ENCODE results near the gene ANXA2. TPM values are rescaled to one million over a fixed set of nuclear protein-coding genes. Genes with fewer than 3 reads are reported as not detected.

The ANXA2 gene
- total and polyA plus RNA-seq, 9 donors, result 118 to 910 (median 237) TPM

DNA sequence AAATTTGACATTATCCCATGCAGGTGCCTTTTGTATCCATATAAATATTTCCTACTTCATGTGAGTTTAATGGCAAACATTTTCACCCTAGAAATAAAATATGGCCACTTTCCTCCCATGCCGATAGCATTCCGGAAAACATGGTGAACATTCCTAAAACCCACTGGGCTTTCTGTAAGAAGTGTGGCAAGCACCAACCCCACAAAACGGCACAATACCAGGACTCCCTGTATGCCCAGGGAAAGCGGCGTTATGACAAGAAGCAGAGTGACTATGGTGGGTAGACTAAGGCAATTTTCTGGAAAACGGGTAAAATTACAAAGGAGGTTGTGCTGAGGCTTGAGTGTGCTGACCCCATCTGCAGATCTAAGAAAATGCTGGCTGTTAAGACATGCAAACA, 7.6 kb downstream of the ANXA2 start:
- no peaks in the 10 kb centered on the region for H3K36me3 ChIP-seq
- no peaks in the 10 kb centered on the region for H3K27me3 ChIP-seq
- no peak for DNase-seq
- TF ChIP-seq POLR2A (IDR thresholded peaks at IDR 0.05) (no peak), CTCF (IDR thresholded peaks at IDR 0.05) (no peak), EP300 (IDR thresholded peaks at IDR 0.05) (no peak)
- H3K27ac ChIP-seq, result no peak overlapping the region
- H3K9me3 ChIP-seq, result no peaks in the 10 kb centered on the region
- H3K4me1 ChIP-seq (ENCODE audit: insufficient read depth), result peaks cover 29% of the 10 kb centered on the region
- WGBS, 3 donors, result 56 to 66% (median 61%) methylated on average over 6 of the region's 6 CpGs
- no peak overlapping the region for H3K4me3 ChIP-seq
- intact Hi-C loops (cut with DNase I), result no loop called here

- peak overlapping the region; percentile 6 for H3K4me3 ChIP-seq
- H3K4me1 ChIP-seq (ENCODE audit: insufficient read depth), result peaks cover 28% of the 10 kb centered on the region
- no peaks in the 10 kb centered on the region for H3K27me3 ChIP-seq
- H3K36me3 ChIP-seq, result no peaks in the 10 kb centered on the region
- peak overlapping the region in 1 of 2 donors; percentile 22 for H3K27ac ChIP-seq
- H3K9me3 ChIP-seq, result no peaks in the 10 kb centered on the region
- DNase-seq, result no peak
- intact Hi-C loops (cut with DNase I), result no loop called here
- 12 to 22% (median 16%) methylated on average over 8 of the region's 8 CpGs for WGBS, 3 donors
- TF ChIP-seq EP300 (IDR thresholded peaks at IDR 0.05) (no peak), POLR2A (IDR thresholded peaks at IDR 0.05) (no peak), CTCF (IDR thresholded peaks at IDR 0.05) (no peak)
Observed at GRCh38 chr15:60389261-60390077, 8.3 kb downstream of the ANXA2 start.

- no peak for TF ChIP-seq CTCF (IDR thresholded peaks at IDR 0.05)
- no peak for TF ChIP-seq POLR2A (IDR thresholded peaks at IDR 0.05)
- TF ChIP-seq EP300 (IDR thresholded peaks at IDR 0.05), result no peak
- H3K27ac ChIP-seq, result no peak overlapping the region
- no peak for DNase-seq
- peaks cover 18% of the 10 kb centered on the region for H3K4me1 ChIP-seq (ENCODE audit: insufficient read depth)
- no peak overlapping the region for H3K4me3 ChIP-seq
- H3K9me3 ChIP-seq, result no peaks in the 10 kb centered on the region
- H3K27me3 ChIP-seq, result no peaks in the 10 kb centered on the region
- intact Hi-C loops (cut with DNase I), result no loop called here
- 90 to 100% (median 93%) methylated on average over 1 of the region's 1 CpG for WGBS, 3 donors
- no peaks in the 10 kb centered on the region for H3K36me3 ChIP-seq
Observed at GRCh38 chr15:60387321-60387720, 10.5 kb downstream of the ANXA2 start.

DNA sequence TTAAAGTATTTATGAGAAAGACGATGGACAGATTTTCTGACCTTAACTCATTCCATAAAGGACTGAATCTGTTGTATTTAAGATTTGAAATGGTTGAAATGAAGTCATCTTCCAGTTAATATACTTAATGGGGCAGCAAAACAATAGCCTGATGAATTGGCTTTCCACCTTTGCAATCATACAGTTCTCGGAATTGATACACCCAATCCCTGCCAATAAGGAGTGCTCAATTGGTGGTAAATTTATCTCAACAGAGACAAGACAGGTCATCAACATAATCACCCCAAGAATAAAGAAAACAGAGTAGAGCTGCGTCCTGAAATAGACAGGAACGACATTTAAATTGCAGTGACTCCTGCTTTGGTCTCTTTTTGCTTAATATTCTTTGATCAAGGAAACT, 11.2 kb downstream of the ANXA2 start:
- no peak for DNase-seq
- Histone ChIP-seq H3K36me3 (no peaks in the 10 kb centered on the region), H3K27ac (no peak overlapping the region), H3K4me3 (no peak overlapping the region), H3K27me3 (no peaks in the 10 kb centered on the region), H3K9me3 (no peaks in the 10 kb centered on the region), H3K4me1 (ENCODE audit: insufficient read depth) (peaks cover 16% of the 10 kb centered on the region)
- TF ChIP-seq CTCF (IDR thresholded peaks at IDR 0.05) (no peak), EP300 (IDR thresholded peaks at IDR 0.05) (no peak), POLR2A (IDR thresholded peaks at IDR 0.05) (no peak)
- intact Hi-C loops (cut with DNase I), result no loop called here
- 85 to 94% (median 90%) methylated on average over 4 of the region's 4 CpGs for WGBS, 3 donors

Data from ovary (tissue), 9 donors.